PC-9 (cell line): Measurements from ENCODE around the gene RBPMS2.

Source experiments
- CTCF ChIP-seq: fragments of 200-600 bp; sonication (generic); conservative IDR thresholded peaks from 2 replicates; pipeline ENCODE4 v1.6.1; 2017; ENCODE audit warnings: mixed run types, antibody characterized with exemption, mild to moderate bottlenecking, moderate library complexity
- EZH2 ChIP-seq: fragments of 200-600 bp; sonication (generic); IDR thresholded peaks from 2 replicates; pipeline ENCODE4 v1.8.0; 2017; ENCODE audit warnings: antibody characterized with exemption, low read depth

- TF ChIP-seq CTCF (no peak), EZH2 (no peak)
Observed at GRCh38 chr15:64772964-64773363, 2.4 kb downstream of the RBPMS2 start.
